Gastrocnemius medialis (tissue), 4 donors: ENCODE measurements around the gene TOB2.

ENCODE experiments used
- POLR2A ChIP-seq, 2 donors: fragments of 450-650 bp; IDR thresholded peaks; one replicate each; pipeline ENCODE4 v1.6.1; 2017; ENCODE audit warnings: antibody characterized with exemption in 2 of 2, mild to moderate bottlenecking in 2 of 2, moderate library complexity in 2 of 2
- TF ChIP-seq, protein P1 (sequence below), 5 experiments: fragments of 450-650 bp in 3 of 5; fragments of 200-600 bp in 2 of 5; sonication (generic) in 2 of 5; IDR thresholded peaks in 4 of 5; conservative IDR thresholded peaks in 1 of 5; 1 replicate in 4 of 5; 2 replicates in 1 of 5; pipeline ENCODE4 v1.5.1; 2016 to 2019; ENCODE audit warnings: antibody characterized with exemption in 5 of 5, mild to moderate bottlenecking in 3 of 5, moderate library complexity in 3 of 5

DNA sequence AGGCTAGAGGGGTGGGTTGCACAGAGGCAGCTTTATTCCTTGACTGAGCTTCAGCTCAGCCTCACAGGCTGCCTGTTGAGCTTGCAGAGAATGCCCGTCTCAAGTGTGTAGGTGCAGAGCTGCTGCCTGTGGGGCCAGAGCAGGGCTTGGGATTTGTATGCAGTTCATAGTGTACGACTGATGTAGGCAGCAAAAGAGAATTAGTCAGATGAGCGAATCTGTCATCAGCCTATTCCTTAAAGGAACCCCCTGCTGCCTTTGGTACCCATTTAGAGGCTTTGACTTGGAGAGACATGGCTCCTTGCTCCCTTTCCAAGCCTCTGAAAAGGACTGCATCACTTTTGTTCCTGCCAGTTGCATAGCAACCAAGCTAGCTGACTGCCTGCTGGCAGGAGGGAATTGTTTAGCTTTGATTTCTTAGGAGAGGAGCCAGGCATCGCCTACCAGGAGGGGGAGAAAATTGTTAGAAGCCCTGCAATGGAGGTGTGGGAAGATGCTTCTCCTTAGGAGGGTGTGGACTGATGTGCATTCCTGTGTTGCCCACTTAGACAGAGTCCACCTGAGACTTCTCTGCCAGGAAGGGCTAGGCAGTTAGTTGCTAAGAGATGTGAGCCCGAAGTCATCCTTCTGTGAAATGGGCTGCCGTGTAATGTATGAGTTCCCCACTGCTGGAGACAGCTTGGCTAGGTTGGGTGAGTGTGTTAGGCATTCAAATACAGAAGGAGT is 33.2 kb upstream of the TOB2 start:
- TF ChIP-seq, protein P1, sequence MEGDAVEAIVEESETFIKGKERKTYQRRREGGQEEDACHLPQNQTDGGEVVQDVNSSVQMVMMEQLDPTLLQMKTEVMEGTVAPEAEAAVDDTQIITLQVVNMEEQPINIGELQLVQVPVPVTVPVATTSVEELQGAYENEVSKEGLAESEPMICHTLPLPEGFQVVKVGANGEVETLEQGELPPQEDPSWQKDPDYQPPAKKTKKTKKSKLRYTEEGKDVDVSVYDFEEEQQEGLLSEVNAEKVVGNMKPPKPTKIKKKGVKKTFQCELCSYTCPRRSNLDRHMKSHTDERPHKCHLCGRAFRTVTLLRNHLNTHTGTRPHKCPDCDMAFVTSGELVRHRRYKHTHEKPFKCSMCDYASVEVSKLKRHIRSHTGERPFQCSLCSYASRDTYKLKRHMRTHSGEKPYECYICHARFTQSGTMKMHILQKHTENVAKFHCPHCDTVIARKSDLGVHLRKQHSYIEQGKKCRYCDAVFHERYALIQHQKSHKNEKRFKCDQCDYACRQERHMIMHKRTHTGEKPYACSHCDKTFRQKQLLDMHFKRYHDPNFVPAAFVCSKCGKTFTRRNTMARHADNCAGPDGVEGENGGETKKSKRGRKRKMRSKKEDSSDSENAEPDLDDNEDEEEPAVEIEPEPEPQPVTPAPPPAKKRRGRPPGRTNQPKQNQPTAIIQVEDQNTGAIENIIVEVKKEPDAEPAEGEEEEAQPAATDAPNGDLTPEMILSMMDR (IDR thresholded peaks at IDR 0.05 in 4 of 5, conservative IDR thresholded peaks at IDR 0.05 in 1 of 5): no peak
- no peak for TF ChIP-seq POLR2A (IDR thresholded peaks at IDR 0.05)
